GM12874 (cell line): ENCODE data around the gene TBX1.

ENCODE experiments used
- TF ChIP-seq, protein P1 (sequence below): IDR thresholded peaks from 2 replicates; pipeline ENCODE4 v1.5.1; 2011; ENCODE audit warnings: low read depth, mild to moderate bottlenecking, control low read depth, low read length, moderate library complexity; ENCODE audit not compliant: insufficient read depth

Gene TBX1

DNA sequence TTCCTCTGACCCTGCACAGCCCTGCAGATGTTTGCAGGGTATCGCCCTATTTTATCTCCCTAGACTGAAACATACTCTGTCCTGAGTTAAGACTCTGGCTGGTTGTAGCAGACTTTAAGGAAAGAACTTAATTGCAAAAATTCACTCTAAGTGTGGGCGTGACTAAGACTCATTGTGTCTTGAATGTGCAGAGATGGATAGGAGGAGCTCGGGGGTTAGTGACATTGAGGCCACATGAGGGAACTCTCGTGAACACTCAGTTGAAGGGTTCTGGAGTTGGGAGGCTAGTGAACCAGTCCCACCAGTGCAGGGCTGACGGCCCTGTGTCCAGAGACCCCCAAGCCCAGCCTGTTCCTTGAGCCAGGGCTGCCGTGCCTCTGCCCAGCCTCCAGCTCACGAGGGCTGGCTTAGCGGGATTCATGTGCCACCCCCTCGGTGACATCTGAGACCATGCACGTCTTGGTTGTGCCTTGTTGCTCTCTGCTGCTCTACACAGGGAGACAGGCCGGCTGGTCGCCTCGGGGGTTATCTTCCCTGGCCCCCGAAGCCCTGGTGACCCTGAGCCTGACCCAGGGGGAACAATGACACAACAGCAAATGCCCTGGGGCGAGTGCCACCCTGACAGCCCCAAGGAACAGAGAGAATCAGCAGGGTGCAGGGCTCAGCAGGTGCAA, 11.4 kb upstream of the TBX1 start:
- TF ChIP-seq, protein P1, sequence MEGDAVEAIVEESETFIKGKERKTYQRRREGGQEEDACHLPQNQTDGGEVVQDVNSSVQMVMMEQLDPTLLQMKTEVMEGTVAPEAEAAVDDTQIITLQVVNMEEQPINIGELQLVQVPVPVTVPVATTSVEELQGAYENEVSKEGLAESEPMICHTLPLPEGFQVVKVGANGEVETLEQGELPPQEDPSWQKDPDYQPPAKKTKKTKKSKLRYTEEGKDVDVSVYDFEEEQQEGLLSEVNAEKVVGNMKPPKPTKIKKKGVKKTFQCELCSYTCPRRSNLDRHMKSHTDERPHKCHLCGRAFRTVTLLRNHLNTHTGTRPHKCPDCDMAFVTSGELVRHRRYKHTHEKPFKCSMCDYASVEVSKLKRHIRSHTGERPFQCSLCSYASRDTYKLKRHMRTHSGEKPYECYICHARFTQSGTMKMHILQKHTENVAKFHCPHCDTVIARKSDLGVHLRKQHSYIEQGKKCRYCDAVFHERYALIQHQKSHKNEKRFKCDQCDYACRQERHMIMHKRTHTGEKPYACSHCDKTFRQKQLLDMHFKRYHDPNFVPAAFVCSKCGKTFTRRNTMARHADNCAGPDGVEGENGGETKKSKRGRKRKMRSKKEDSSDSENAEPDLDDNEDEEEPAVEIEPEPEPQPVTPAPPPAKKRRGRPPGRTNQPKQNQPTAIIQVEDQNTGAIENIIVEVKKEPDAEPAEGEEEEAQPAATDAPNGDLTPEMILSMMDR = no peak

DNA sequence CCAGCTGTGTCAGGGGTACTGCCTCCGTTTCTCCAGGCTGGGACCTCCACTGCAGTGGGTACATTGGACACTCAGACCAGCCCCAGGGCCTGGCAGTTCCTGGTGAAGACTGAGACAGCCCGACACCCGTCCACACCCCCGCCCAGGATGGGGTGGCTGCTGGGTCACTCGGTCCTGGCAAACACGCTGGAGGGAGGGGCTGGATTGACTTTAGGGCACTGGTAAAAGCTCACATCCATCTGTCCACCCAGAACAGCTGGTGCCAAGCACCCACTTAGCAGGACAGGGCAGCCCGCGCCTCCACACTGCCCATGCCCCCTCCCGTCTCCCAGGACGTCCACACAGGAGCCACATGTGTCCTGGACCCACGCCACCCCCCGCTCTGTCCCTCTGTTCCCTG, 10.7 kb upstream of the TBX1 start:
- TF ChIP-seq, protein P1 = no peak

DNA sequence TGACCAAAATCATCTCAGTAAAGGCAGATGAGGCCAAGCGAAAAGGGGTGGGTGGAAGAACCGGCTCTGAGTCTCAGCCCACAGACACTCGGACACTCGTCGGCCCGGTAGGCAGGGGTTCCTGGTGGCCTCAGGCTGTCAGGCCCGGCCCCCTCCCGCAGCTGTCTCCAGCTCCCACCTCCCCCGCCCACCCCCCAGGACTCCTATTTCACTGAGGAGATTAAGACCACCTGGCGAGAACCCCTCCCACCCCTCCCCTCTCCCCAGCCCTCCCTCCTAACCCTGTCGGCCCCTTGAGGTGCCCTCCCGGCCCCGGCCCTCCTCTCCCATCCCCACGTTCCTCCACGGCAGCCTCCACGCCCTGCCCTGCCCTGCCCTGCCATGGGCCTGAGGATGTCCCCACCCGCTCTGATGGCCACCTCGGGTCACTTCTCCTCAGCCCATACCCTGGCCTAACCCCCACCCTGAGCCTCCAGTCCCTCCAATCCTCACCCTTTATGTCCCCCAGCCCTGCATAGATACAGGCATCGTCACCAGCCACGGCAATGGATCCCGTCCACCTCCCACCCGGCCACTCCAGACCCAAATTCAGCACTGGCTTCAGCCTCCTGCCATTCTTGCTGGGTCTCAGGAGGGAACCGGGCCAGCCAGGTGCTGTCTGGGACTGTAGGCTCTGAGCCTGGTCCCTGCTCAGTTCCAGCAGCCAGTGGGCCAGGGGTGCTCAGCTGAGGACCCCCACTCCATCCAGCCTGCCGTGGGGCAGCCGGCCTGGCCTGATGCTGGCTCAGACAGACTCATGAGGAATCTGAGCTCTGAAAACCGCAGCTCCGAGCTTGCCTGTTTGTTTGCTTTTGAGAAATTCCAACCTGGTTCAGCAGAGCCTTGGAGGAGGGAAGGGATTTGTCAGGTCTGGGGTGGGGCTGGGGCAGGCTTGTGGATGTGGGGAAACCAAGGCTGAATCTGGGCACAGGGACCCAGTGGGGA, 9.8 kb upstream of the TBX1 start:
- TF ChIP-seq, protein P1 = no peak

- TF ChIP-seq, protein P1 = no peak
Measured at GRCh38 chr22:19751497-19752245, 8.9 kb upstream of the TBX1 start.

- TF ChIP-seq, protein P1 = peak; percentile 27; the same call in 1 of the 2 replicates
Measured at GRCh38 chr22:19753090-19753842, 7.3 kb upstream of the TBX1 start.

DNA sequence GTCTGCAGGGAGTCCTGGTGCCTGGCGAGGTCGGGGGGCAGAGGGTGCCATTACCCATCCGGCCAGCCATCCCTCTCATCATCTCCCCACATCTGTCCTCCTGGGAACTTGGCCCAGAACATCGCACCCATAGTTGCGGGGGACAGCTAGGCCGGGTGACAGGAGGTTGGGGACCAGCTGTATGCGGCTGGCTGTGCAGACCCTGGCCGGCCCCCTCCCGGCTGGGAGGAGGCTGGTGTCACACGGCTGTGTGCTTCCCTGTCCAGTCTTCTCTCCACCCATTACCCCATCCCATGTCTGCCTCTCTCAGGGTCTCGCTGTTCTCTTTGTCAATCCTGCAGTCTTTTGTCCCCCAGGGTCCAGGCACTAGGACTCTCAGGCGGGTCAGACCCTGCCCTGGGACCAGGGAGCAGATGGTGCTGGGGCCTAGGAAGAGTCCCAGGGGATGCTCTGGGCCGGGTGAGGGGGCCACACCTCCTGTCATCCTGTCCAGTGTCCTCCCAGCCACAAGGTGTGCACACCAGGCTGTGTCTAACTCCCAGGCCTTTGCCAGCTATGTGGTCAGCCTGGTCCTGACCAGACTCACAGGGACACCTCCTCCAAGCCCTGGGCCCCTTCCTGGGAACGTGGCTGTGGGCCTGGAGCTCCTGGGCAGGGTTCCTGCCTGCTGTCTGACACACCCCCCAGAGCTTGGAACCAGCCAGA, 6.4 kb upstream of the TBX1 start:
- TF ChIP-seq, protein P1 = no peak
